HepG2 (cell line): ENCODE data around the gene DMRT3. TPM values are rescaled to one million over a fixed set of nuclear protein-coding genes. Genes with fewer than 3 reads are reported as not detected.
A peak's percentile ranks its signal among the peaks of the same experiment; 100 is the strongest.

ENCODE experiments used
- ATAC-seq: fragments of 200-7000 bp; cut with Tn5 transposase; 3 replicates; pipeline ENCODE4 v1.9.1; 2020; ENCODE audit warnings: mild to moderate bottlenecking, moderate library complexity
- BruUV-seq: library from RNA; stranded (reverse); fragments of 400-500 nt; replicated peaks from 2 replicates; lab custom pipeline; 2021; lab: Mats Ljungman, UMichigan
- CTCF ChIA-PET: fragments of 300-600 bp; formaldehyde crosslinking; extraction: SDS; loops from one replicate; lab custom pipeline; 2021; ENCODE audit warnings: low total read pairs, inconsistent platforms, low intra/inter-chr PET ratio; lab: Yijun Ruan, JAX
- POLR2A ChIA-PET: fragments of 350-600 bp; sonication (Branson Sonifier 250); formaldehyde crosslinking; loops from one replicate; lab custom pipeline; 2020; ENCODE audit warnings: antibody characterized with exemption, inconsistent platforms; lab: Yijun Ruan, JAX
- DNase-seq: peaks from one replicate; pipeline ENCODE4 v3.0.0-alpha.2; 2015; ENCODE audit warnings: low spot score
- FAIRE-seq: peaks from 3 replicates; lab custom pipeline; 2011; peaks lifted over from hg19 to GRCh38; lab: Jason Lieb, UNC
- H2AFZ ChIP-seq: one replicate; pipeline ENCODE4 v1.6.1; 2011; ENCODE audit warnings: low read length, inconsistent platforms
- H3K27ac ChIP-seq: fragments of 300-600 bp; 3 replicates; pipeline ENCODE4 v1.8.0; 2011; ENCODE audit warnings: mixed run types, mild to moderate bottlenecking, mixed read lengths, low read length, inconsistent platforms; ENCODE audit not compliant: insufficient read depth; ENCODE audit errors: extremely low read length
- H3K27me3 ChIP-seq, 2 experiments: fragments of 200-600 bp in 1 of 2; 2 replicates in 1 of 2; 3 replicates in 1 of 2; pipeline versions ENCODE4 v1.6.0 to v1.8.0; 2011; ENCODE audit warnings: low read length in 2 of 2, mild to moderate bottlenecking in 2 of 2, moderate library complexity in 2 of 2, inconsistent platforms in 1 of 2; ENCODE audit not compliant: insufficient read depth in 2 of 2, control insufficient read depth in 1 of 2
- H3K36me3 ChIP-seq, 2 experiments: fragments of 200-600 bp in 1 of 2; replicated peaks in 1 of 2; 2 replicates in 1 of 2; 3 replicates in 1 of 2; pipeline versions ENCODE4 v1.5.1 to v1.8.0; 2011; ENCODE audit warnings: low read length in 2 of 2, inconsistent platforms in 1 of 2; ENCODE audit not compliant: insufficient read depth in 2 of 2, control insufficient read depth in 1 of 2
- H3K4me1 ChIP-seq: 2 replicates; pipeline ENCODE4 v1.5.1; 2012; ENCODE audit warnings: low read length, inconsistent platforms; ENCODE audit not compliant: insufficient read depth
- H3K4me2 ChIP-seq: 2 replicates; pipeline ENCODE4 v1.6.0; 2011; ENCODE audit warnings: low read depth, low read length, inconsistent platforms
- H3K4me3 ChIP-seq, 3 experiments: fragments of 200-600 bp in 1 of 3; sonication (generic), shearing (Covaris generic) in 1 of 3; replicated peaks in 1 of 3; 2 replicates each; pipeline ENCODE4 v1.5.1; 2011 to 2016; ENCODE audit warnings: low read length in 3 of 3, inconsistent platforms in 2 of 3, low read depth in 2 of 3, mild to moderate bottlenecking in 2 of 3, control low read depth in 1 of 3, mixed read lengths in 1 of 3; ENCODE audit not compliant: insufficient read depth in 1 of 3
- H3K79me2 ChIP-seq: one replicate; pipeline ENCODE4 v1.6.1; 2011; ENCODE audit warnings: low read length, inconsistent platforms; ENCODE audit not compliant: insufficient read depth
- H3K9ac ChIP-seq: 2 replicates; pipeline ENCODE4 v1.6.0; 2011; ENCODE audit warnings: mild to moderate bottlenecking, low read depth, low read length, inconsistent platforms; ENCODE audit not compliant: insufficient read depth
- H3K9me3 ChIP-seq: 2 replicates; pipeline ENCODE4 v1.5.1; 2012; ENCODE audit warnings: mild to moderate bottlenecking, low read length
- H4K20me1 ChIP-seq: 2 replicates; pipeline ENCODE4 v1.6.0; 2011; ENCODE audit warnings: inconsistent platforms, mild to moderate bottlenecking, low read length, moderate library complexity; ENCODE audit not compliant: insufficient read depth
- BCL6 ChIP-seq: IDR thresholded peaks from 2 replicates; pipeline ENCODE4 v1.6.1; 2016; ENCODE audit warnings: missing genetic modification reagents, missing compliant biosample characterization
- CREB1 ChIP-seq, 2 experiments: fragments of 450-650 bp in 1 of 2; IDR thresholded peaks; 2 replicates each; pipeline ENCODE4 v1.6.1; 2016 to 2017; ENCODE audit warnings: control low read depth in 1 of 2, mild to moderate bottlenecking in 1 of 2, missing compliant biosample characterization in 1 of 2, missing genetic modification characterization in 1 of 2
- FOXO1 ChIP-seq: sonication (generic); formaldehyde crosslinking; IDR thresholded peaks from 2 replicates; pipeline ENCODE4 v1.4.0; 2020; ENCODE audit warnings: missing genetic modification reagents
- MAFG ChIP-seq: sonication (generic); formaldehyde crosslinking; IDR thresholded peaks from 2 replicates; pipeline ENCODE4 v1.5.1; 2020; ENCODE audit warnings: mild to moderate bottlenecking, missing genetic modification reagents
- MBD4 ChIP-seq: IDR thresholded peaks from 2 replicates; pipeline ENCODE4 v1.6.1; 2012; ENCODE audit warnings: low read length, inconsistent platforms, borderline replicate concordance
- SAP130 ChIP-seq: IDR thresholded peaks from 2 replicates; pipeline ENCODE4 v1.6.1; 2016; ENCODE audit warnings: low read depth
- SP1 ChIP-seq, 2 experiments: fragments of 450-650 bp in 1 of 2; sonication (generic) in 1 of 2; formaldehyde crosslinking in 1 of 2; IDR thresholded peaks; 2 replicates each; pipeline versions ENCODE4 v1.4.0 to v1.6.1; 2016 to 2020; ENCODE audit warnings: missing genetic modification reagents in 1 of 2
- SP5 ChIP-seq: IDR thresholded peaks from 2 replicates; pipeline ENCODE4 v1.6.1; 2016; ENCODE audit warnings: low read depth, borderline replicate concordance
- ZNF557 ChIP-seq: sonication (generic); formaldehyde crosslinking; IDR thresholded peaks from 2 replicates; pipeline ENCODE4 v1.4.0; 2020; ENCODE audit warnings: missing genetic modification reagents
- ZNF768 ChIP-seq: sonication (generic); formaldehyde crosslinking; IDR thresholded peaks from 2 replicates; pipeline ENCODE4 v1.4.0; 2020; ENCODE audit warnings: missing genetic modification reagents
- ZNF775 ChIP-seq: sonication (generic); formaldehyde crosslinking; IDR thresholded peaks from 2 replicates; pipeline ENCODE4 v1.4.0; 2020; ENCODE audit warnings: missing genetic modification reagents, mild to moderate bottlenecking, moderate library complexity, borderline replicate concordance
- WGBS: methylation state at CpG from one replicate; pipeline ENCODE4 v1.1.6; 2017; ENCODE audit warnings: low lambda C conversion rate; 5-methylcytosine and 5-hydroxymethylcytosine counted together
- in situ Hi-C: cut with HindIII; loops from 2 replicates; pipeline ENCODE4 v1.10.0; 2017; ENCODE audit warnings: low pct_unique_long_range_greater_than_20kb; ENCODE audit not compliant: extremely low pct_ligation_motif_present
- intact Hi-C: fragments of 100-400 bp; cut with micrococcal nuclease; formaldehyde crosslinking; loops from one replicate; pipeline ENCODE4 v1.10.0; 2022; ENCODE audit not compliant: unreplicated experiment
- polyA plus RNA-seq, 8 experiments: library from polyadenylated mRNA; depleted of rRNA in 3 of 8; stranded (reverse) in 7 of 8; unstranded in 1 of 8; fragments of >200 nt; fragmentation: Illumina TruSeq in 4 of 8; extraction: Trizol in 4 of 8; gene quantifications; 2 replicates each; pipeline versions ENCODE4 v1.2.1 to v1.2.3, GENCODE V29; 2011 to 2016; ENCODE audit warnings: low read depth in 4 of 8, missing spikeins in 1 of 8, mixed read lengths in 1 of 8; ENCODE audit not compliant: insufficient read depth in 1 of 8
- total RNA-seq, 5 experiments: library from RNA; depleted of rRNA; stranded (reverse); fragments of >200 nt; fragmentation: Illumina TruSeq; extraction: Trizol; gene quantifications; 2 replicates each; pipeline ENCODE4 v1.2.3, GENCODE V29; 2016; ENCODE audit warnings: low read depth in 1 of 5
- TF ChIP-seq, protein P1 (sequence below): sonication (generic); formaldehyde crosslinking; IDR thresholded peaks from 2 replicates; pipeline ENCODE4 v1.4.0; 2020; ENCODE audit warnings: mild to moderate bottlenecking, missing genetic modification reagents
- TF ChIP-seq, protein P2 (sequence below): sonication (generic); formaldehyde crosslinking; conservative IDR thresholded peaks from 2 replicates; pipeline ENCODE4 v1.8.0; 2022; ENCODE audit warnings: missing genetic modification reagents

DMRT3 gene
- total and polyA plus RNA-seq, 2 of the 13 experiments (the other 11 are each of a cell fraction or from before 2014, with no cell fraction given) = not detected

DNA sequence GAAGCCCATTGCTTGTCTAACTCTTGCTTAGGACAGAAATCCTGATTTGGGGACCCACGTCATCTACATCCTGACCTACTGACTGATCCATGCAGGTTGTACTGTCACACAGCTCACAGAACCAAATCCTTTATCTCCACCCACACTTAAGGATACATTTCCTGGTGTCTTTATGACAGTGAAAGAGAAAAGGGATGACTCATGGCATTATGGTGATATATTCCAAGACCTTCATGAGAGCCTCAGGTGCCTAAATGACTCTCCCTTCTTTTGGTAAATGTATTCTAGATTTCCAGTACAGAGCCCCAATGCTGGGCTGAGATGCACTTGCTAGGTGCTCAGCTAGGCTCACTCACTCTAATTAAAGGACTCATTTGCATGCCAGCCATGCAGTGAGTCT lies 47.7 kb downstream of the DMRT3 start:
- Histone ChIP-seq H3K4me3 (no peak overlapping the region), H2AFZ (no peak overlapping the region), H3K36me3 (no peaks in the 10 kb centered on the region), H3K9me3 (peaks cover 4% of the 10 kb centered on the region; the same call in 1 of the 2 replicates), H4K20me1 (no peaks in the 10 kb centered on the region)
- intact Hi-C loops (no loop called here), in situ Hi-C loops (no loop called here)
- no TSS peak for BruUV-seq
- DNase-seq (no peak), ATAC-seq (no peak)
- POLR2A ChIA-PET = no interaction called here
- TF ChIP-seq SP5 (CRISPR knock-in tag) (no peak), CREB1 (IDR thresholded peaks at IDR 0.05) (peak; percentile 55; the same call in 1 of the 2 replicates), CREB1 (CRISPR knock-in tag; IDR thresholded peaks at IDR 0.05) (no peak)
- TF ChIP-seq, all 625 proteins: peak for 1
- Histone ChIP-seq H3K79me2 (no peaks in the 10 kb centered on the region), H3K9ac (no peak overlapping the region), H3K4me2 (no peak overlapping the region), H3K4me1 (no peaks in the 10 kb centered on the region), H3K27me3 (peaks cover 1 to 13% of the 10 kb centered on the region in 2 experiments; a peak in 2 of 5 replicates), H3K27ac (no peak overlapping the region)
- CTCF ChIA-PET = no interaction called here
- FAIRE-seq = no peak
- 21% methylated on average over 1 of the region's 1 CpG for WGBS

DNA sequence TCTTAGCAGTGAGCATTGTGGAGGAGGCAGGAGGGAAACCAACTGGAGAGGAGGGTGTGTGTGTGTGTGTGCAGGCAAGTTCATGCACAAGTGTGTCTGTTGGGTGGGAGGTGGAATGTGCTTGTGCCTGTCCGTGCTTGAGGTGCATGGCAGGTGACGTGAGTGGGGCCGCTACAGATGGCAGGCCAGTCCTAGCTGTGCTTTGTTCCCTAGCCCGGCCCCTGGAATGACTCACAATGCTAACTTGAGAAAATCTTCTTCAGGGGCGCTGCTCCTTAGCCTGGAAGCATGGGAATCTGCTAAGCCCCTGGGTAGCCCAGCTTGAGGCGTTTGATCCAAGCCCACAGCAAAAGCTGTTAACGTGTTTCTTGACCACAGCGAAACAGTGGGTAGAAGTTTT lies 48.7 kb downstream of the DMRT3 start:
- Histone ChIP-seq H3K4me2 (no peak overlapping the region), H3K4me1 (no peaks in the 10 kb centered on the region), H4K20me1 (no peaks in the 10 kb centered on the region), H3K36me3 (no peaks in the 10 kb centered on the region), H3K9me3 (peaks cover 4% of the 10 kb centered on the region; the same call in 1 of the 2 replicates), H3K27ac (no peak overlapping the region), H3K4me3 (no peak overlapping the region), H3K9ac (no peak overlapping the region), H2AFZ (no peak overlapping the region), H3K27me3 (peaks cover 1 to 9% of the 10 kb centered on the region in 2 experiments; a peak in 1 of 5 replicates), H3K79me2 (no peaks in the 10 kb centered on the region)
- in situ Hi-C loops (no loop called here), intact Hi-C loops (no loop called here)
- no peak for ATAC-seq
- DNase-seq = no peak
- CTCF ChIA-PET = no interaction called here
- BruUV-seq = no TSS peak
- FAIRE-seq = no peak
- TF ChIP-seq MBD4 (no peak), ZNF557 (CRISPR knock-in tag) (no peak), SP1 (IDR thresholded peaks at IDR 0.05) (no peak), SP1 (CRISPR knock-in tag; IDR thresholded peaks at IDR 0.05) (no peak), ZNF768 (CRISPR knock-in tag) (no peak), ZNF775 (CRISPR knock-in tag) (no peak), MAFG (CRISPR knock-in tag) (no peak), SAP130 (CRISPR knock-in tag) (no peak), BCL6 (CRISPR knock-in tag) (no peak), FOXO1 (no peak)
- TF ChIP-seq, protein P1, sequence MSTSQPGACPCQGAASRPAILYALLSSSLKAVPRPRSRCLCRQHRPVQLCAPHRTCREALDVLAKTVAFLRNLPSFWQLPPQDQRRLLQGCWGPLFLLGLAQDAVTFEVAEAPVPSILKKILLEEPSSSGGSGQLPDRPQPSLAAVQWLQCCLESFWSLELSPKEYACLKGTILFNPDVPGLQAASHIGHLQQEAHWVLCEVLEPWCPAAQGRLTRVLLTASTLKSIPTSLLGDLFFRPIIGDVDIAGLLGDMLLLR (CRISPR knock-in tag) = no peak
- TF ChIP-seq, protein P2, sequence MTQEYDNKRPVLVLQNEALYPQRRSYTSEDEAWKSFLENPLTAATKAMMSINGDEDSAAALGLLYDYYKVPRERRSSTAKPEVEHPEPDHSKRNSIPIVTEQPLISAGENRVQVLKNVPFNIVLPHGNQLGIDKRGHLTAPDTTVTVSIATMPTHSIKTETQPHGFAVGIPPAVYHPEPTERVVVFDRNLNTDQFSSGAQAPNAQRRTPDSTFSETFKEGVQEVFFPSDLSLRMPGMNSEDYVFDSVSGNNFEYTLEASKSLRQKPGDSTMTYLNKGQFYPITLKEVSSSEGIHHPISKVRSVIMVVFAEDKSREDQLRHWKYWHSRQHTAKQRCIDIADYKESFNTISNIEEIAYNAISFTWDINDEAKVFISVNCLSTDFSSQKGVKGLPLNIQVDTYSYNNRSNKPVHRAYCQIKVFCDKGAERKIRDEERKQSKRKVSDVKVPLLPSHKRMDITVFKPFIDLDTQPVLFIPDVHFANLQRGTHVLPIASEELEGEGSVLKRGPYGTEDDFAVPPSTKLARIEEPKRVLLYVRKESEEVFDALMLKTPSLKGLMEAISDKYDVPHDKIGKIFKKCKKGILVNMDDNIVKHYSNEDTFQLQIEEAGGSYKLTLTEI (CRISPR knock-in tag) = no peak
- WGBS = 16% methylated on average over 7 of the region's 8 CpGs
- POLR2A ChIA-PET = no interaction called here
